Nephron progenitor cell (in vitro differentiated cells): ENCODE results near the gene MYO5A.
"Not testable (repeated sequence)": the region's sequence is repeated elsewhere in the genome, so short reads cannot be mapped to it uniquely, and the experiment has no call there.

Source experiments
- DNase-seq: peaks from one replicate; pipeline ENCODE4 v3.0.0; 2021
- H3K27ac Mint-ChIP-seq: 2 replicates; pipeline ENCODE4 v1.8.0; 2021; ENCODE audit warnings: mild to moderate bottlenecking, moderate library complexity, mixed read lengths
- H3K27me3 Mint-ChIP-seq: 2 replicates; pipeline ENCODE4 v1.8.0; 2021; ENCODE audit warnings: mild to moderate bottlenecking, low read depth, mixed read lengths; ENCODE audit not compliant: poor library complexity
- H3K36me3 Mint-ChIP-seq: 2 replicates; pipeline ENCODE4 v1.8.0; 2021; ENCODE audit warnings: low read depth, mixed read lengths
- H3K4me1 Mint-ChIP-seq: 2 replicates; pipeline ENCODE4 v1.8.0; 2021; ENCODE audit warnings: mixed read lengths
- H3K4me3 Mint-ChIP-seq: 2 replicates; pipeline ENCODE4 v1.8.0; 2021; ENCODE audit warnings: mild to moderate bottlenecking, moderate library complexity, mixed read lengths
- H3K9me3 Mint-ChIP-seq: 2 replicates; pipeline ENCODE4 v1.8.0; 2021; ENCODE audit warnings: mild to moderate bottlenecking, moderate library complexity, mixed read lengths
- TF ChIP-seq, protein P1 (sequence below): fragments of 200-600 bp; sonication (generic); IDR thresholded peaks from 2 replicates; pipeline ENCODE4 v1.5.0; 2021; ENCODE audit warnings: antibody characterized with exemption

The MYO5A gene

DNA sequence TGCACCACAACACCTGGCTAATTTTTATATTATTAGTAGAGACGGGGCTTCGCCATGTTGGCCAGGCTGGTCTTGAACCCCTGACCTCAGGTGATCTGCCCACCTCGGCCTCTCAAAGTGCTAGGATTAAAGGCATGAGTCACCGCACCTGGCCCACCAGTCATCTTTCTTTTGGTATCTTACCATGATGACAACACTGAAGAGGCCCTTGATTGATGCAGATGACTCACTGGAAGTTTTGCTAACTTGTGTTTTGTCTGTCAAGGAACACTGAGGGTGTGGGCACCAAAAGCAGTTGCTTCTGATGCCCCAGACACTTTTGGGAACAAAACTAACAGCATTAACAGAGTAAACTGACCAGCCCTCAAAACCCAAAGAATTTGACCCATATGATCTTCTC lies 88.3 kb downstream of the MYO5A start:
- Mint-ChIP-seq H3K9me3 (peaks cover 3% of the 10 kb centered on the region), H3K27ac (no peak overlapping the region), H3K4me1 (no peaks in the 10 kb centered on the region), H3K4me3 (no peak overlapping the region), H3K36me3 (no peaks in the 10 kb centered on the region), H3K27me3 (peaks cover 5% of the 10 kb centered on the region)
- TF ChIP-seq, protein P1, sequence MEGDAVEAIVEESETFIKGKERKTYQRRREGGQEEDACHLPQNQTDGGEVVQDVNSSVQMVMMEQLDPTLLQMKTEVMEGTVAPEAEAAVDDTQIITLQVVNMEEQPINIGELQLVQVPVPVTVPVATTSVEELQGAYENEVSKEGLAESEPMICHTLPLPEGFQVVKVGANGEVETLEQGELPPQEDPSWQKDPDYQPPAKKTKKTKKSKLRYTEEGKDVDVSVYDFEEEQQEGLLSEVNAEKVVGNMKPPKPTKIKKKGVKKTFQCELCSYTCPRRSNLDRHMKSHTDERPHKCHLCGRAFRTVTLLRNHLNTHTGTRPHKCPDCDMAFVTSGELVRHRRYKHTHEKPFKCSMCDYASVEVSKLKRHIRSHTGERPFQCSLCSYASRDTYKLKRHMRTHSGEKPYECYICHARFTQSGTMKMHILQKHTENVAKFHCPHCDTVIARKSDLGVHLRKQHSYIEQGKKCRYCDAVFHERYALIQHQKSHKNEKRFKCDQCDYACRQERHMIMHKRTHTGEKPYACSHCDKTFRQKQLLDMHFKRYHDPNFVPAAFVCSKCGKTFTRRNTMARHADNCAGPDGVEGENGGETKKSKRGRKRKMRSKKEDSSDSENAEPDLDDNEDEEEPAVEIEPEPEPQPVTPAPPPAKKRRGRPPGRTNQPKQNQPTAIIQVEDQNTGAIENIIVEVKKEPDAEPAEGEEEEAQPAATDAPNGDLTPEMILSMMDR, result no peak
- DNase-seq, result no peak

DNA sequence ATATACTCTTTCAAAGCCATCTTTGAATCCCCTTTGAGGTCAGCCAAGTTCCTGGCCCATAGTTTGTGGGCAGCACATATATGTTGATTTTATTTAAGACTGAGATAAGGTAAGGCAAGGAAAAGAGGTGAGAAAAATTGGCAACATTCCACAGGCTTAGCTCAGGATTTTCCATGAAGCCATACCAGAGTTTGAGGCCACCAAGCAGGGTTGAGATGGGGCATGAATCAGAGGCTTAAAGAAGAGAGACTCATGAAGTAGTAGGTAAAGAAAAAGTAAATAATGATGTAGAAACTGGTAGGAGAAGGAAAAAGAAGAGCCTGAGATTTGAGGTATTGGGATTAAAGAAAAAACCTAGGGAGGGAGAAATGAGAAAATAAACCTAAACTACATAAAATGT lies 89.2 kb downstream of the MYO5A start:
- Mint-ChIP-seq H3K27me3 (peaks cover 5% of the 10 kb centered on the region), H3K4me3 (no peak overlapping the region), H3K9me3 (no peaks in the 10 kb centered on the region), H3K27ac (no peak overlapping the region), H3K36me3 (no peaks in the 10 kb centered on the region), H3K4me1 (no peaks in the 10 kb centered on the region)
- DNase-seq, result no peak
- TF ChIP-seq, protein P1, result no peak

DNA sequence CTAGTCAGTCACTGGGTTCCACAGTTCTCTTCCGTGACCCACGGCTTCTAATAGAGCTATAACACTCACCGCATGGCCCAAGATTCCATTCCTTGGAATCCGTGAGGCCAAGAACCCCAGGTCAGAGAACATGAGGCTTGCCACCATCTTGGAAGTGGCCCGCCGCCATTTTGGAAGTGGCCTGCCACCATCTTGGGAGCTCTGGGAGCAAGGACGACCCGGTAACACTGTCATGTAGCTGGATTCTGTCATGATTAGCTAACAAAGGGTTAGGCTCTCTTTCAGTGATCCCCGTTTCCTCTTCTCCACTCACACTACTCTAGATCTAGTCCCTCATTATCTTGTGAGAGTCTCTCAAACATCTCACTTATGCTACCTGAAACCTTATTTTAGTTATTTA lies 89.6 kb downstream of the MYO5A start:
- not testable (repeated sequence) for H3K9me3 Mint-ChIP-seq, H3K27ac Mint-ChIP-seq, H3K4me3 Mint-ChIP-seq, H3K36me3 Mint-ChIP-seq, H3K27me3 Mint-ChIP-seq, H3K4me1 Mint-ChIP-seq, DNase-seq

DNA sequence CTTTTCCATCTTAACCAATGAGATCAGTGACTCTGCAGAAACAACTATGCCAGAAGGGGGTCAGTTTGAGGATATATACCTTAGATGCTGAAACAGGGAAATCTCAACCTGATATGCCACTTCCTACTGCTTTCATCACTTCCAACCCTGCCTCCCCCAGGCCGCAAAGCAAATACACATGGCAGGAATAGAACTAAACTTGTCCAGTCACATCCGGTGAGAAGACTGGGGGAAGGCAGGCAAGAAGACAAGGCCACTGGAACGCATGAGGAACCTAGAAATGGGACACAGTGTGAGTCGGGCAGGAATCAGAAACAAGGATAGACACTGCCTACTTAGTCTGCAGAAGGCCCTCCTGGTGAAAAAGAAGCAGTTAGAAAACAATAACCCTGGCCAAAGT lies 90.6 kb downstream of the MYO5A start:
- Mint-ChIP-seq H3K27ac (no peak overlapping the region), H3K9me3 (no peaks in the 10 kb centered on the region), H3K27me3 (peaks cover 5% of the 10 kb centered on the region), H3K4me3 (no peak overlapping the region), H3K4me1 (no peaks in the 10 kb centered on the region), H3K36me3 (no peaks in the 10 kb centered on the region)
- TF ChIP-seq, protein P1, result no peak
- DNase-seq, result no peak

DNA sequence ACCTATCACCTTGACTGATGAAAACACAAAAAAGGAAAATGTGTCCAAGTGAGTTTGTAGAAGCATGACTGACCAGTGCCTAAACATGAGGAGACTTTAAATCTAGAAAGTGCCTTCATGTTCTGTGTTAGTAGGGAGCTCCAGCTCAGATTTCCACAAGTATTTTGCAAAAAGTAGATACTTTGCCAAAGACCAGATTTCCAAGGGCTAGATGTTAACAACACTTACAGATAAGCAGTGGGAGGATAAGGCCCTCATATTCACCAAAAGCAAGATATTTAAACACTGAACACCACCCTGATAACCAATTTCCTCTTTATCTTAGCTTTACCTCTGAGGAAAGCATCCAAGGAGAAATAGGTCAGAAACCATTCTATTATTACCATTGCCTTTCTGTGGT lies 91.0 kb downstream of the MYO5A start:
- no peak for DNase-seq
- no peaks in the 10 kb centered on the region for H3K9me3 Mint-ChIP-seq
- no peak overlapping the region for H3K27ac Mint-ChIP-seq
- no peak overlapping the region for H3K4me3 Mint-ChIP-seq
- no peaks in the 10 kb centered on the region for H3K36me3 Mint-ChIP-seq
- TF ChIP-seq, protein P1, result no peak
- H3K4me1 Mint-ChIP-seq, result no peaks in the 10 kb centered on the region
- peaks cover 5% of the 10 kb centered on the region for H3K27me3 Mint-ChIP-seq

DNA sequence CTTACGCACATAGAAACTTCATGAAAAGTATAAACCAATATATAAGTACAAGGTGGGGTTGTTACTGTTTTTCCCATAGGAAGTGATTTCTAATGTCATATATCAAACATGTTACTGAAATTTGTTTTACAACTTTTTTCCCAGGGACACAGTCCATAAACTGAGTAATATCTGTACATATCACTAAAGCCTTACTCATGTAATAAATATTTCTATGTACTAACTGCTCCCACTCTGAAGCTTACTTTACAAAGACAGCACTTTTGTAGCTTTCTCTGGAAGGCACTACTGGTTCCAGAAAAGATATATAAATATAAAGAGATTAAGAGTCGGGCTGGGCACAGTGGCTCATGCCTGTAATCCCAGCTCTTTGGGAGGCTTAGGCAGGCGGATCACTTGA lies 91.7 kb downstream of the MYO5A start:
- Mint-ChIP-seq H3K27me3 (peaks cover 5% of the 10 kb centered on the region), H3K9me3 (no peaks in the 10 kb centered on the region), H3K4me3 (no peak overlapping the region), H3K4me1 (no peaks in the 10 kb centered on the region), H3K36me3 (no peaks in the 10 kb centered on the region), H3K27ac (no peak overlapping the region)
- TF ChIP-seq, protein P1, result no peak
- no peak for DNase-seq
